ACC112 (cell line): ENCODE data around the gene WWOX.

ENCODE experiments used
- H2AFZ ChIP-seq: fragments of 200-600 bp; sonication (generic); one replicate; pipeline ENCODE4 v1.6.0; 2017; ENCODE audit warnings: antibody characterized with exemption, low read length; ENCODE audit not compliant: unreplicated experiment
- H3K27ac ChIP-seq: fragments of 200-600 bp; sonication (generic); 2 replicates; pipeline ENCODE4 v1.5.1; 2014; ENCODE audit warnings: low read depth, mild to moderate bottlenecking, antibody characterized with exemption, low read length, moderate library complexity
- H3K27me3 ChIP-seq: fragments of 200-600 bp; sonication (generic); 2 replicates; pipeline ENCODE4 v1.6.1; 2014; ENCODE audit warnings: mild to moderate bottlenecking, antibody characterized with exemption, low read length, moderate library complexity, mixed read lengths; ENCODE audit not compliant: insufficient read depth
- H3K36me3 ChIP-seq: fragments of 200-600 bp; sonication (generic); 2 replicates; pipeline ENCODE4 v1.6.1; 2016; ENCODE audit warnings: mild to moderate bottlenecking, antibody characterized with exemption, low read length, moderate library complexity, mixed read lengths; ENCODE audit not compliant: insufficient read depth
- H3K4me1 ChIP-seq: fragments of 200-600 bp; sonication (generic); one replicate; pipeline ENCODE4 v1.6.1; 2016; ENCODE audit warnings: low read length, mixed read lengths; ENCODE audit not compliant: insufficient read depth, unreplicated experiment, control insufficient read depth
- H3K4me3 ChIP-seq: fragments of 200-600 bp; sonication (generic); 2 replicates; pipeline ENCODE4 v1.5.1; 2014; ENCODE audit warnings: mild to moderate bottlenecking, low read depth, low read length
- H3K79me2 ChIP-seq: fragments of 200-600 bp; sonication (generic); one replicate; pipeline ENCODE4 v1.6.0; 2016; ENCODE audit warnings: low read length; ENCODE audit not compliant: control insufficient read depth, unreplicated experiment, insufficient read depth

The WWOX gene

DNA sequence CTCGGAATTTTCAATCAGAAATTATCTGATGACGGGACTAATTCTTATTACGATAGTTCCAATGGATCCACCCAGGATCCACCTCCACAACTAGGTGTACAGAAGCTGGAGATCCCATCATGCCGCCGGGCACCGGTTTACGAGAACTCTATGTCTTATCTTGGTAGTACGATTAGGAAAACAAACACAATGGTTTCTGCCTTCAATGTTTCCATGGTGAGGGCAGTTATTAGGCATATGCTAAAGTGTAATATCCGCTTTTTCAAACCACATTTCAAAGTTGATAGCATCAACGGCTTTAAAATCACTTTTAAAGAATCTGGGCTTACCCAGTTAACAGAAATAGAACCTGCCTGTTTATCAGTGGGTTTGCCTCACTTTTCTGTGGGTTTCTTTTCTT lies 795.4 kb downstream of the WWOX start:
- Histone ChIP-seq H2AFZ (no peak overlapping the region), H3K27me3 (no peaks in the 10 kb centered on the region), H3K4me3 (no peak overlapping the region), H3K4me1 (no peaks in the 10 kb centered on the region), H3K79me2 (no peaks in the 10 kb centered on the region), H3K36me3 (no peaks in the 10 kb centered on the region), H3K27ac (no peak overlapping the region)

DNA sequence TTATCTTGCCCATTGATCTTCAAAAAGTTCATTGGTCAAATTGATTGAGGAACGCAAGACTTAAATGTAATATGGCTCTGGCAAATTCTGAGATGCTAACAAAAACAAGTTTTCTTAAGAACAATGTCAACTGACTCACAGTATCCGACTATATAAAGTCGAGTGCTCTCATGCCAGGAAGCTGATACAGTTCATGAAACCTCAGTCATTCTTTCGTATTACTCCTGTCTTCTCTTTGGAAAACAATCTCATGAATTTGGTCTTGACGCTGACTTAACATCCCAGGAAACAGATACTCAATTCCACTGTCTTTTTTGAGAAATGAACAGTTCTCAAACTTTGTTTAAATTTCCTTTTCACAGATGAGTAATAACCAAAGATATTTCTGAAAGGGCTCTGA lies 796.2 kb downstream of the WWOX start:
- Histone ChIP-seq H3K36me3 (no peaks in the 10 kb centered on the region), H3K27ac (no peak overlapping the region), H3K4me1 (no peaks in the 10 kb centered on the region), H3K4me3 (no peak overlapping the region), H3K27me3 (no peaks in the 10 kb centered on the region), H2AFZ (no peak overlapping the region), H3K79me2 (no peaks in the 10 kb centered on the region)

DNA sequence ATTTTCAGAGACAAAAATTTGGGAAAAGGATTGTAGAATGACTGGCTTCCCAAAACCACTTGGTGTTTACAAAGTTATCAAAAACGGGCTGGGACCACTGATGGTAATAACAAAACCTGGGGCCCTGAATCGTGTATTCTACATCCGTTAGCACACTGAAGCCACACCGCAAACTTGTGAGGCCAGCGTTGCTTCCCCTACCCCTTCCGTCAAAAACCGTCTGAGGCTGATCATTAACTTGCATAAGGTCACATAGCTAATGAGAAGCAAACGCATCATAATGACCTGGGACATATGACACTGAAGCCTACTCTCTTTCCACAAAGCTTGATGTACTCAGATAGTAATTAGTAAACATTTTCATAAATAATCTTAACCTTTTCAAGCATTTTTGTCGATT lies 796.8 kb downstream of the WWOX start:
- Histone ChIP-seq H3K4me3 (no peak overlapping the region), H2AFZ (no peak overlapping the region), H3K36me3 (no peaks in the 10 kb centered on the region), H3K4me1 (no peaks in the 10 kb centered on the region), H3K27me3 (no peaks in the 10 kb centered on the region), H3K27ac (no peak overlapping the region), H3K79me2 (no peaks in the 10 kb centered on the region)

DNA sequence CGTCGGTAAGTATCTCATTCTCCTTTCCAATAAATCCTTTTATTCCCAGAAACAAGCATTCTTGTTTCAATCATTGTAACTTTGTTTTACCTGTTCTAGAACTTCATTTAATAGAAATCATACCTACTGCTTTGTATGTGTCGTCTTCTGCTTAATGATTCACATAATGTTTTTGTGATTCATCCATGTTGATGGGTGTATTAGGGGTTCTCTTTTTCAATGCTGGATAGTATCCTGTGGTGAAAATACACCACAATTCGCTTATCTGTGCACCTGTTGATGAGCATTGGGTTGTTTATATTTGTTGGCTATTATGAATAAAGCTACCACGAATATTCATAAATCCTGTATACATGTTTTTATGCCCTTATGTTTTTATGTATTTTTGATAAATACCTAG lies 797.8 kb downstream of the WWOX start:
- Histone ChIP-seq H2AFZ (no peak overlapping the region), H3K4me3 (no peak overlapping the region), H3K36me3 (no peaks in the 10 kb centered on the region), H3K27ac (no peak overlapping the region), H3K79me2 (no peaks in the 10 kb centered on the region), H3K4me1 (no peaks in the 10 kb centered on the region), H3K27me3 (no peaks in the 10 kb centered on the region)

DNA sequence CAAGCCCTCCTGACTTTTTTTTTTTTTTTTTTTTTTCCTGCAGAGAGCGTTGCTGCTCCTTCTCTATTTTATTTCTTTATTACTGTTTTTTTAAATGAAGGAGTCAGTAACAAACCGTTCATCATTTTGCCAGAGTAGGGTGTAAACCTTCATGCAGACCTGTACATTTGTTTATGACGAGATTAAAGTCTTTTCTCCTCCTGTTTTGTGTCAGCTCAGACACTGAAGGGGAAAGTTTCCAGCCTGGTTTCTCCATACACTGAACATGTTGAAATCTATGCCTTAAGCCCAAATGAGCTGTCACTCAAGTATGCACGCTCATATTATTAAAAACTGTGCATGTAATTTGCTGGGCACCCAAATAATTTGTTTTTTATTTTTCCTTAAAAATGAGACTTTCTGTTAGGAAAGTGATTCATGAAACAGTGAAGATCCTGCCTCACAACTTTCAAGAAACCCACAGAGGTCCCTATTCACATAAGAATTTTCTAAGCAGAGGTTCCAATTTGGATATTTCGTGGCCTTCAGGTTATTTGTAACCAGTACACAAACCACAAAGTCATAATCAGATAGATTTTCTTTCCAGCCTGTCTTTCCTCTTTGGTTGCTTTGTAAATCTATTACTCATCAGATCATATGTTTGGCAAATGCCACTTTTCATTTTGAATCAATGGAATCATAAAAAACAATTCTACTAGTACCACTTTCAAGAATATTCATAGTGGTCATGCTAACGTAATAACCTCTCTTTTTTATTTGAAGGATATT lies 800.8 kb downstream of the WWOX start:
- no peaks in the 10 kb centered on the region for H3K79me2 ChIP-seq

DNA sequence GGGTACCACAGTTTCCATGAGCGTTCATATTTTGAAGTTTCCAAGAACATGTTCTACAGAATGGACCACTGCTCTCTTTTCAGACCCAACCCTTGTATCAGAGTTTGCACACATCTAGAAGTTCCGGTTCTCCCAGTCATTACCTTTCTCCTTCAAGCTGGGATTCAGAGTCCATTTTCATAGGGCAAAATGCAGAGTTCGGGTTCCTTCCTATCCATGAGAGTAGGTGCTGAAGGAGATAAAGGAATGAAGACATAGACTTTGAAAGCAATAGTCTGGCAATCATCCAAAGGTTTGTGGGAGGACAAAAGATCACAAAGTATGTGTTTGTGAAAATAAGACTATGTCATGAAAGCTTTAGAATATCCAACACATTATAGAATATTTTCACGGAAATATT lies 801.5 kb downstream of the WWOX start:
- Histone ChIP-seq H3K27me3 (no peaks in the 10 kb centered on the region), H3K4me1 (no peaks in the 10 kb centered on the region), H3K4me3 (no peak overlapping the region), H3K27ac (no peak overlapping the region), H3K79me2 (no peaks in the 10 kb centered on the region), H2AFZ (no peak overlapping the region), H3K36me3 (no peaks in the 10 kb centered on the region)

More for the DNA sequence above, 800.8 kb downstream of the WWOX start:
- H3K4me3 ChIP-seq: no peak overlapping the region
- no peaks in the 10 kb centered on the region for H3K36me3 ChIP-seq
- no peak overlapping the region for H3K27ac ChIP-seq
- H3K4me1 ChIP-seq: no peaks in the 10 kb centered on the region
- no peaks in the 10 kb centered on the region for H3K27me3 ChIP-seq
- H2AFZ ChIP-seq: no peak overlapping the region

DNA sequence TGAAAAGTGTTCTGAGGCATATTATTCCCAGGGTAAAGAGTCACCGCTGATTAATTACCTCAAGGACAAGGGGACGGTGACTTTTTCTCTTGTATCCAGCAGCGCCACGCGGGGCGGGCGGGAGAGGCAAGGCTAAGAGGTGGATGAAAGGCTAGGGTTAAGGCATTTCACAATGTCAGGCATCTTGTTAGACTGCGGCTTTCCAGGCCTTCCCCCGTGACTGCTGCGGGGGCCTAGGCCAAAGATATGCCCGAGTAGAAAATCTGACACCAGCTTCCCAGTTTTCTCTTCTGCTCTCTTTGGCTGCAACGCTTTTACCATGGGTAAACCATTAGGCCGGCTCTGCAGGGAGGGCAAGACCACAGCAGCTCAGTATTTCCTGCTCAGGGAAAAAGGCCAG lies 802.9 kb downstream of the WWOX start:
- H3K27ac ChIP-seq: no peak overlapping the region
- no peaks in the 10 kb centered on the region for H3K4me1 ChIP-seq
- no peaks in the 10 kb centered on the region for H3K36me3 ChIP-seq
- H3K79me2 ChIP-seq: no peaks in the 10 kb centered on the region
- no peak overlapping the region for H2AFZ ChIP-seq
- no peak overlapping the region for H3K4me3 ChIP-seq
- H3K27me3 ChIP-seq: no peaks in the 10 kb centered on the region

DNA sequence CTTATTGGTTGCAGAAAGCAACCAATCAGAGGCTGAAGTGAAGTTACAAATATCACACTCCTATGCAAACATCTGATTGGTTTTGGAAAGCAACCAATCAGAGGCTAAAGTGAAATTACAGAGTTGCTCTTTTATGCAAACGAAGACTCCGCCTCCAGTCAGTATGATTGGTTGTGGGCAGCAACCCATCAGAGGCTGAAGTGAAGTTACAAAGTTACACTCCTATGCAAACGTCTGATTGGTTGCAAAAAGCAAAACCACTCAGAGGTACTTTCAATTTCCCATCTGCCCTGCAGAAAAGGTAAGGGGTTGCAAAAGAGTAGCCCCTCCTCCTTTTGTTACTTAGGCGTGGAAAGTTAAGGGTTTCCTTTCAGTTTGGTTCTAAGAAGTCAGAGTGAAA lies 803.8 kb downstream of the WWOX start:
- Histone ChIP-seq H2AFZ (no peak overlapping the region), H3K27me3 (no peaks in the 10 kb centered on the region), H3K4me3 (no peak overlapping the region), H3K79me2 (no peaks in the 10 kb centered on the region), H3K36me3 (no peaks in the 10 kb centered on the region), H3K27ac (no peak overlapping the region), H3K4me1 (no peaks in the 10 kb centered on the region)

DNA sequence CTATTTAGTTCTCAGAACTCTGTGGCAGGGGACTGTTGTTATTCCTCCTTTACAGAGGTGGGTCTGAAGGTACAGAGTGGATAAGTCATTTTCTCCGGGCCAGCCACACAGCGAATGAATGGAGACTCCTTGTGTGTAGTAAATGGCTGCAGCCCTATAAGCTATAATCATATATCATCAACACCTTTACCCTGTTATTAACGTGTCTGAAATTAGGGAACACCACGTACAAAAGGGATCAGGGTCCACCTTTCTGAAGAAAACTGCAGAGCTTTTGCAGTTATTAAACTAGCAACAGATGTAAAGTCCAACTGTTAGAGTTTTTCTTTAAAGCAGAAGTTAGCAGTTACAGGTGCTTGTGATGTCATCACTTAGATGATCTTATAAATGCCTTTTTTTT lies 804.4 kb downstream of the WWOX start:
- Histone ChIP-seq H2AFZ (no peak overlapping the region), H3K4me1 (no peaks in the 10 kb centered on the region), H3K36me3 (no peaks in the 10 kb centered on the region), H3K4me3 (no peak overlapping the region), H3K27me3 (no peaks in the 10 kb centered on the region), H3K79me2 (no peaks in the 10 kb centered on the region), H3K27ac (no peak overlapping the region)

DNA sequence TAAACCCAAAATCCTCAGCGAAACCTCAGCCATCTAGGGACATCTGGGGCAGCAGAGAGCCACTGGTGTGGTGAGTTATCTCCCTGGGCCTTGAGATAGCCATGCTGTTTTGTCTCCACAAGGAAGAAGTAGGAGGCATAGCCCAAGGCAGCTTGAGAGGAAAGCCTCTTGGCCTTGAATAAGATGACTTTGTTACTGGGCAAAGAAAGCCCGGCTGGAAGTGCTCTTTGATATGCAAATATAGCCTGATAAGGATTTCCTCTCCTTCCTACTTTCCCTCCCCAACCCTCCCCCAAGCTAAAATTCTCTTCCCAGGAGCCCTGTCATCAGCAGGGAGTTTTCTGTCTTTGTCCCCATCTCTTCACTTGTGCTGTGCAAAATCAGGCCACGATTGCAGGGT lies 806.7 kb downstream of the WWOX start:
- Histone ChIP-seq H2AFZ (no peak overlapping the region), H3K4me3 (no peak overlapping the region), H3K27ac (no peak overlapping the region), H3K27me3 (no peaks in the 10 kb centered on the region), H3K36me3 (no peaks in the 10 kb centered on the region), H3K4me1 (no peaks in the 10 kb centered on the region), H3K79me2 (no peaks in the 10 kb centered on the region)

DNA sequence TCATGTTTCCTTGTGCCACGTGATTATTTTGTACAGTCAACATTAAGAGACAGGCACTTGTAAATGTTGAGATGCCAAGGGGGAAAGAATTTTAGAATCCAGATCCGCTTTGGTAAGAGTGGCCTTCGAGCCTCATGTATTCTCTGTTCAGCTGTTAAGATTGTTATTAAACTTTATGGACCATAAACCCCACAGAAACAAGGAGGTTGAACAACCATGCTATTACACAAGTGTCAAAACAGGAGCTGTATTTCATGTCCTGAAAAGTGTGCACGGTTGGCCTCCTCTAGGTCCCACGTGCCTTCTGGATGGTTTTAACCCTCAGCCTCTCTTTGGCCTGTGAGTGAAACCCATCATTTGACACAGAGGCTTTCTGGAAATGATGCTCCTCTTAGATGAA lies 809.8 kb downstream of the WWOX start:
- H3K79me2 ChIP-seq: no peaks in the 10 kb centered on the region
- no peak overlapping the region for H2AFZ ChIP-seq
- H3K27ac ChIP-seq: no peak overlapping the region
- no peaks in the 10 kb centered on the region for H3K27me3 ChIP-seq
- H3K36me3 ChIP-seq: no peaks in the 10 kb centered on the region
- H3K4me1 ChIP-seq: no peaks in the 10 kb centered on the region
- no peak overlapping the region for H3K4me3 ChIP-seq
